BJ (cell line): ENCODE data around the gene SNX4. TPM values are rescaled to one million over a fixed set of nuclear protein-coding genes. Genes with fewer than 3 reads are reported as not detected.

Experiments
- CTCF ChIA-PET: fragments of 350-600 bp; formaldehyde crosslinking; extraction: SDS; loops from one replicate; lab custom pipeline; 2021; ENCODE audit warnings: antibody characterized with exemption, inconsistent platforms; lab: Yijun Ruan, JAX
- POLR2A ChIA-PET: fragments of 300-600 bp; sonication (Branson Sonifier 250); formaldehyde crosslinking; extraction: SDS; loops from one replicate; lab custom pipeline; 2021; ENCODE audit warnings: antibody characterized with exemption; lab: Charles Lee
- DNase-seq: peaks from one replicate; pipeline ENCODE4 v3.0.0-alpha.2; 2011; ENCODE audit warnings: low read depth
- H3K27me3 ChIP-seq: 2 replicates; pipeline ENCODE4 v1.6.0; 2011; ENCODE audit warnings: low read length; ENCODE audit not compliant: control insufficient read depth, insufficient read depth
- H3K36me3 ChIP-seq: 2 replicates; pipeline ENCODE4 v1.5.1; 2011; ENCODE audit warnings: low read length; ENCODE audit not compliant: control insufficient read depth, insufficient read depth
- H3K4me3 ChIP-seq: 2 replicates; pipeline ENCODE4 v1.5.1; 2011; ENCODE audit warnings: low read depth, mild to moderate bottlenecking, control low read depth, low read length
- CTCF ChIP-seq: IDR thresholded peaks from 2 replicates; pipeline ENCODE4 v1.5.1; 2011; ENCODE audit warnings: low read depth, mild to moderate bottlenecking, control low read depth, inconsistent platforms, low read length, moderate library complexity; ENCODE audit not compliant: insufficient read depth
- polyA plus RNA-seq: library from polyadenylated mRNA; depleted of rRNA; stranded (reverse); fragments of >200 nt; gene quantifications from 2 replicates; pipeline ENCODE4 v1.2.3, GENCODE V29; 2011

The SNX4 gene
- polyA plus RNA-seq, 1 experiment: 6.4 TPM

- Histone ChIP-seq H3K4me3 (no peak overlapping the region), H3K36me3 (no peaks in the 10 kb centered on the region), H3K27me3 (no peaks in the 10 kb centered on the region)
- ChIA-PET CTCF (interaction anchor here (0.6 to 6.8 kb wide), 5 partner anchors 13 to 504 kb away, joined by 3 to 26 read pairs (median 3); no protein-coding TSS in a partner anchor), POLR2A (no interaction called here)
- DNase-seq: no peak
- no peak for TF ChIP-seq CTCF
These were observed 85.4 kb downstream of the SNX4 start for GRCh38 chr3:125434582-125435011.

GRCh38 chr3:125433611-125434041 lies 86.4 kb downstream of the SNX4 start:
- no peak for TF ChIP-seq CTCF
- Histone ChIP-seq H3K36me3 (no peaks in the 10 kb centered on the region), H3K4me3 (no peak overlapping the region), H3K27me3 (no peaks in the 10 kb centered on the region)
- DNase-seq: no peak
- ChIA-PET POLR2A (no interaction called here), CTCF (interaction anchor here (6.8 kb wide), 1 partner anchor 438 kb away, joined by 26 read pairs; no protein-coding TSS in a partner anchor)

GRCh38 chr3:125433091-125433534 lies 86.9 kb downstream of the SNX4 start:
- POLR2A ChIA-PET: no interaction called here
- no peak for TF ChIP-seq CTCF

GRCh38 chr3:125431912-125432790 lies 87.9 kb downstream of the SNX4 start:
- ChIA-PET POLR2A (no interaction called here), CTCF (interaction anchor here (0.6 to 1.3 kb wide), 3 partner anchors 11 to 448 kb away, joined by 3 to 5 read pairs (median 3); no protein-coding TSS in a partner anchor)
- no peak overlapping the region for H3K4me3 ChIP-seq
- H3K27me3 ChIP-seq: no peaks in the 10 kb centered on the region
- no peak for DNase-seq
- no peak for TF ChIP-seq CTCF
- no peaks in the 10 kb centered on the region for H3K36me3 ChIP-seq

More at GRCh38 chr3:125433091-125433534, 86.9 kb downstream of the SNX4 start:
- Histone ChIP-seq H3K27me3 (no peaks in the 10 kb centered on the region), H3K4me3 (no peak overlapping the region), H3K36me3 (no peaks in the 10 kb centered on the region)
- no peak for DNase-seq
- CTCF ChIA-PET: interaction anchor here (6.8 kb wide), 1 partner anchor 438 kb away, joined by 26 read pairs; no protein-coding TSS in a partner anchor

GRCh38 chr3:125431391-125431790 lies 88.6 kb downstream of the SNX4 start:
- ChIA-PET CTCF (interaction anchor here (1.2 to 1.3 kb wide), 3 partner anchors 8 to 324 kb away, joined by 3 to 5 read pairs (median 3); no protein-coding TSS in a partner anchor), POLR2A (no interaction called here)
- TF ChIP-seq CTCF: no peak
- DNase-seq: no peak
- no peaks in the 10 kb centered on the region for H3K36me3 ChIP-seq
- H3K27me3 ChIP-seq: no peaks in the 10 kb centered on the region
- H3K4me3 ChIP-seq: no peak overlapping the region
